Stimulated activated CD4-positive, alpha-beta T cell treated with anti-CD3 and anti-CD28 coated beads, TNF-alpha, amount 100 ng/mL, for 48 hours (primary cell): ENCODE measurements around the gene AEBP1.

ENCODE experiments used
- DNase-seq, 3 donors: peaks; one replicate each; pipeline ENCODE4 v3.0.0-alpha.2; 2020; ENCODE audit warnings: low read depth in 3 of 3

AEBP1 gene

GRCh38 chr7:44066494-44067063, 37.6 kb upstream of the AEBP1 start:
- no peak for DNase-seq

DNA sequence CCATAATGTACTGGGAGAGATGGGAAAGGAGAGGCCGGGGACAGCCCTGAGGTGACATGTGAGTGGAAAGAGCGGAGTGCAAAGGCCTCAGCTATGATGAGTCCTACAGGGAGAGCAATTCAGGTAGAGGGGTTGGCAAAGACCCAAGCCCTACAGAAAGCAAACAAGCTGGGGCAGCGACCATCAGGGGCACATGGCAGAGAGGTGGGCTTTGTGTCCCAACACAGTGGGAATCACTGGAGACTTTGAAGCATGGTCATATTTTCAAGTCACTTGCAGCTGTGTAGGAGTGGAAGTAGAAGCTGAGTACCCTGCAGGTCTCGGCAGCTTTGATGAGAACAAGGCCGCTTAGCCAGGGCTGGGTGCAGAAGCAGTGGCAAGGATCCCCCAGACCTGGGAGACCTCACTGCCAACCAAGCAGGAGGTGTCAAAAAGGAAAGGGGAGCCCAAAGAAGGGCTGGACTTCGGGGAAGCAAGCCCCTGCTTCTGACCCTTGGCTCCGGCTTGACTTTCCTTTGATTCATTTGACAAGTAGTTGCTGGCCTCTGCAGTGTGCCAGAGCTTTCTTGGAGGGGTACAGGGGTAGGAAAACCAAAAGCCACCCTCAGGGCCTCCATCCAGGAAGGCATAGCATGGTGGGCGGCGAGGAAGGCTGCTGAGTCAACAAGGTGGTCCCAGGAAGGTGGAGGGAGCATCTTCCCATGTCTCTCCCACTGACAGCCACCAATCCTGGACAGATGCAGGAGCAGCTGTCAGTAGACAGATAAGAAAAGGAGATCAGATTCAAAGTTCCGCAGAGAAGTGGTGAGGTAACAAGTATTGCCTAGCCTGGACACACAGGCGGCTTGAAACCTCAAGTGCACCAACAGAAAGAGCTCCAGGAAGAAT, 36.8 kb upstream of the AEBP1 start:
- no peak for DNase-seq

- no peak for DNase-seq
Measured at GRCh38 chr7:44068054-44068453, 36.1 kb upstream of the AEBP1 start.

DNA sequence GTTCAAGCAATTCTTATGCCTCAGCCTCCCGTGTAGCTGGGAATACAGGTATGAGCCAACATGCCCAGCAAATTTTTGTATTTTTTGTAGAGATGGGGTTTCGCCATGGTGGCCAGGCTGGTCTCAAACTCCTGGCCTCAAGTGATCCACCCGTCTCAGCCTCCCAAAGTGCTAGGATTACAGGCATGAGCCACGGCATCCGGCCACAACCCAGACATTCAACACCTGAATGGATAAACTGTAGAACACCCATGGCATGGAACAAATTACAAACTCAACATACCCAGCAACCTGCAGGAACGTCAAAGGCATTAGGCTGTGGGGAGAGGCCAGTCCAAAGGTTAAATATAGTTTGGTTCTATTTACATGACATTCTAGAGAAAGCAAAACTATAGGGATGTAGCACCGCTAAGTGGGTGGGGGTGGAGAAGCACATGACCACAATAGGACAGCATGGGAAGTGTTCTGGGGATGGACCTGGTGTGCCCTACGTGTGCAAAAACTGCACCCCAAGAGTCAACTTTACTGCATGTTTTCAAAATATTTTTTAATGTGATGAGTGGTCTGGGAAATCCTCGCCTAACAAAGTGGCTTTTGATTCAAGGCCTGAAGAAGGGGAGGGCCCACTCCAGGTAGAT, 32.3 kb upstream of the AEBP1 start:
- DNase-seq = no peak

- no peak for DNase-seq
Measured at GRCh38 chr7:44072364-44073231, 31.5 kb upstream of the AEBP1 start.

DNA sequence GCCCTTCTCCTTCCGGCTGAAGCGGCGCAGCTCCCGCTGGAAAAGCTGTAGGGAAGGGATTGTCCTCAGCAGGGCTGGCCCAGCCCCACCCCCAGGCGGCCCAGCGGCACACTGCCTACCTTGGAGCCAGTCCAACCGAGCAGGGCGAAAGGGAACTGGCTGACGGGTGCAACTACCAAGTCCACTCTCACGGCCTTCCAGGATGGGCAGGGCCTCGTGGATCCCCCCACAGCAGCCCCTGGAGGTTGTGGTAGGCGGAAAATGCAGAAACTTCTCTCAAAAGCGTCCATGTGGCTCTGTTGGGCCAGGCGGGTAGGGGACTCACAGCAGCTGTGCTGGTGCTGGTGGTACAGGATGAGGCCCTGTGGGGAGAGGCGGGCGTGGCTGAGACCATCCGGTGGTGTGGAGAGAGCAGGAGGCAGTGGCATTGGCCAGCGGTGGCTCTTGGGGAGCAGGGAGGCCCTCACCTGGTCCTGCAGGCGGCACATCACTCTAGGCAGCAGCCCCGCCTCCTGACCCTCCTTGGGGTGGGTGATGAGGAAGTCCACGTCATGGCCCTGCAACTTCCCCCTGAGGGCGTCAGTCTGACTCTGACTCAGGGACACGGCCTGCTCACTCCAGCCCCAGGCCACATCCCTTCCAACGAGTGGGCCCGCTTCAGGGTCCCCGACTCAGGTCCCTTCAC, 30.3 kb upstream of the AEBP1 start:
- peak in 1 of 3 donors; percentile 29 for DNase-seq

- DNase-seq = no peak
Measured at GRCh38 chr7:44074349-44074695, 29.8 kb upstream of the AEBP1 start.

DNA sequence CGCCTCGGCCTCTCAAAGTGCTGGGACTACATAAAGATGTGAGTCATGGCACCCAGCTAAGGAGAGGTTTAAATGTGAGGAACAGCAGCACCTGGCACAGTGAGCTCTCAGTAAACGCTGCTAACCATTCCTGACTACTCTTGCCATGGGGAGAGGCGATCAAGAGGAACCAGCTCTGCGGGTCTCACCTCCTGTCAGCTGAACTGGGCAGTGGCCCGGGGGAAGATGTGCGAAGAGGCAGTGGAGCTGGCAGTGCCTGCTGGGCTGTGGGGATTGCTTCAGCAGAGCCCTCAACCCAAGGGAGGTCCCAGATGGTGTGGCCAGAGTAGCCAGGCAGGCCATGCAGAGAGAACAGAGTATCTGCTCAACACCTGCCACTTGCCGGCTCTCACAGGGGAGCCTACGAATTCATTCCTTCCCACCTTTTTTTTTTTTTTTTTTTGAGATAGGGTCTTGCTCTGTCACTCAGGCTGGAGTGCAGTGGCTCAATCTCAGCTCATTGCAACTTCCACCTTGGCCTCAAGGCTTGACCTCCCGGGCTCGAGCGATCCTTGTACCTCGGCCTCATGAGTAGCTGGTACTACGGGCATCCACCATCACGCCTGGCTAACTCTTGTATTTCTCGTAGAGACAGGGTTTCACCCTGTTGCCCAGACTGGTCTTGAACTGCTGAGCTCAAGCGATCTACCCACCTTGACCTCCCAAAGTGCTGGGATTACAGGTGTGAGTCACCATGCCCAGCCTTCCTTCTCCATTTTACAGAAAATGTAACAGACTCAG, 28.7 kb upstream of the AEBP1 start:
- no peak for DNase-seq

GRCh38 chr7:44076101-44076895, 27.8 kb upstream of the AEBP1 start:
- no peak for DNase-seq

- no peak for DNase-seq
Measured at GRCh38 chr7:44077061-44077460, 27.1 kb upstream of the AEBP1 start.

DNA sequence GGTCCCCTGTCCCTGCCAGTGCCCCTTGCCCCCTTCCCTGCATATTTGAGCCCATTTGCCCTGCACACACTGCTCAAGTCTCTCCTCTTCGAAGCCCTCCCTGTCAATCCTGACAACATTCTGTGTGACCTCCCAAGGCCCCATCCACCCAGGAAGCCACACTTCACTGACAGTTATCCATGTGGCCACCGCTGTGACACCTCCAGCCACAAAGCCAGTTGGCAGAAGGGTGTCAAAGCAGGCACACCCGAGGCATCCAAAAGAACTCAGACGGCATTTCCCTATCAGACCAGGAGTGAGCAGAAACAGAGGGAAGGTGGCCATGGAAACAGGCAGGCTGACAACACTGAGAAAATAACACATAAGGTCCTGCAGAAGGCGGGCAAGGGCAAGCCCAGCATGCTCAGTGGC, 26.5 kb upstream of the AEBP1 start:
- no peak for DNase-seq

GRCh38 chr7:44078521-44078920, 25.6 kb upstream of the AEBP1 start:
- DNase-seq = no peak

DNA sequence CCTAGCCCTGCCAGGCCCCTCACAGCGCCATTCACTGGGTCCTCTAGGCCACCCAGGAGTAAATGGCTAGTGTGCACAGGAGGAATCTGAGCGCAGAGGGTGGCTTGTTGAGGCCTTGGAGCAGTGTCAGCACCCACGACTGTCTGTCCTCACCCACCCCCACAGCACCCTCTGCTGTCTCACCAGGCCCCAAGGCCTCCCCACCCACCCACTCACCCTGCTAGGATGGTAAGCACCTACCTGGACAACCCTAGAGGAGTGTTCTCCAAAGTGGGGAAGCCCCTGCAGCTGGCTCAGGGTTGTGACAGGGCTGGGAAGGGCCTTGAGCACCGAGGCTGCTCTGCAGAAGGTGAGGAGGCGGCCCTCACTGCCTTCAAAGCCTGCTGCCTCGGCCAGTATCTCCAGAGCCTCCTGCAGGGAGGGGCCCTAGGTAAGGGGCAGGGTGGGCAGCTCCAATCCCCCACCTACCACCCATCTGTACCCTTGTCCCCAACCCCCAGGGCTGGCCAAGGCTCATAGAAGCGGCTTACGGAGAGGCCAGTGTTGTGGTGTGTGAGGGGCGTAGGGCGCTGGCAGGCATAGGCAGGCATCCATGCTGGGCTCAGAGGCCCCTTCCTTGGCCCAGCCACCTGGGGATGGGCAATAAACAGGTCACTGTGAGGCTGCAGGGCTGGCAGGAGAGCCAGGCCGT, 24.7 kb upstream of the AEBP1 start:
- no peak for DNase-seq

DNA sequence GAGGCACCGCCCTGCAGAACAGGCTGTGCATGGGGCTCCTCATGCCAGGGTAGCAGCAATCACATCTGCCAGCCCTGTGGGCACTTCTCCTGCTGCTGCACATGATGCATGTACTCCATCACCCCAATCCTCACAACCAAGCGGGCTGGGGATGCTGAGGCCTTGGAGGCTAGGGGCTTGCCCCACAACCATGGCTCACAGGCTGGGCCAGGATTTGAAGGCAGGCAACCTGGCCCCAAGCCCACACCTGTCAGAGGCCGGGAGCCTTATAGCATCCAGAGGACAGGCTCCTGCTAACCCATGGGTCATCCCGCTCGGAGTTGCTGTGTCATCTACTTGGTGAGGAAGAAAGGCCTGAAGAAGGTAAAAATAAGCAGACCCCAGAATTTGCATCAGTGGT, 24.0 kb upstream of the AEBP1 start:
- no peak for DNase-seq

- no peak for DNase-seq
Measured at GRCh38 chr7:44080686-44081265, 23.4 kb upstream of the AEBP1 start.

DNA sequence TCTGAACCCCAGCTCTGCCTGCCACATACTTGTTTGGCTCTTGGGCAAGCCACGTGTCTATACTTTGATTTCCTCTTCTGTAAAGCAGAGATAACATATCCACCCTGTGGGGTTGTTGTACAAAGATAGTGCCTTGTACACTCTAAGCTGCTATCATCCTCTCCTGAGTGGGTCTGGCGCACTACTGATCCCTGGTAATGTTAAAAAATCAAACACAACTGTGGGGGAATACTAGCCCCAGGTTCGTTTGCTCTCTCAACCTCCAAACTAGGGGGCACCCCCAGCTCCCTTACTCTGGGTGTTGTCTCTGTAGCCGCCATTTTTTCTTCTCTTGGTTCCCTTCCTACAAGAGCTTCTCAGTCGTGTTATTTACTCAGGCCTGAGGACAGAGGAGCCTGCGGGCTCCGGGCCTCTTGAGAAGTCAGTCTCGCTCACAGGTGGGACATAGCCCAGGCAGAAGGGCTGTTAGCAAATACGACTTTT, 22.8 kb upstream of the AEBP1 start:
- DNase-seq = no peak

- peak; percentile 94 to 99 (median 99) for DNase-seq
Measured at GRCh38 chr7:44082541-44083207, 21.5 kb upstream of the AEBP1 start.

DNA sequence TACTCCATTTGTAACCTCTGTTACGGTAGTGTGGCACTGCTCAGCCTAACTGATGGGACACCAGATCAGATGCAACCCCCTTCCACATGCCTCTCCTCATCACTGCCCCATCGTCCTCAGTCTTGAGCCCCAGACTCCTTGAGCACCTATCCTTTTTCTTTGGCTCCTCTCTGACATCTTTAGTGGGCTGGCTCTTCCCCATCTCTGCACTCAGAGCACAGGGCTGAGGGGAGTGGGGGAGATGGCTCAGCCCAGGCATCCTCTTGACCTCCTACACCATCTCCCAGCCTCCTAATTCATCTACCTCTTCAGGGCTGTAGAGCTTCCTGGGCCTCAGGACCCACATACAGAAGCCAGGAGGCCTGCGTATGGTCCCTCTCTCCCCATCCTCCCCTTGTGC, 20.3 kb upstream of the AEBP1 start:
- DNase-seq = no peak
